GM18517 (cell line): ENCODE results near the gene OR5AC2.

Source experiments
- ATAC-seq: cut with Tn5 transposase; IDR thresholded peaks from one replicate; pipeline ENCODE4 v1.9.1; 2021; ENCODE audit warnings: mild to moderate bottlenecking, moderate library complexity; ENCODE audit not compliant: unreplicated experiment

Gene OR5AC2

DNA sequence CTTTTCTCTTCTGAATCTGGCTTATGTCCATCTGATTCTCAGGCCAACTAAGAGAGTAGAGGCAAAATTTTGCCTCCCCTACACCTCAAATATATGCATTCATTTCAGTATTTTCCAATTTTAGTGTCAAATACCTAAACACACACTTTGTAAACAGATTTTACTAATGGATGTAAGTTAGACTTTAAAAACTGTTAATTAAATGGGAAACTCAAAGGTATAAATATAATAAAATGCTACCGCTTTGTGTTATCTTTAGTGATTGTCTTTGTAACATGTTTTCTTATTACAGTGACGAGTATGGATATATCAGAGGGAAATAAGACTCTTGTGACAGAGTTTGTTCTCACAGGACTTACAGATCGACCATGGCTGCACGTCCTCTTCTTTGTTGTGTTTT, at the start of gene OR5AC2:
TSS of gene OR5AC2 (plus strand) at position 301 of the 400 bp plus-strand sequence. CDS start at position 301, 0 bp downstream.
- ATAC-seq: no peak

- ATAC-seq: no peak
Observed at GRCh38 chr3:98038286-98038685, 48.7 kb upstream of the OR5AC2 start.

DNA sequence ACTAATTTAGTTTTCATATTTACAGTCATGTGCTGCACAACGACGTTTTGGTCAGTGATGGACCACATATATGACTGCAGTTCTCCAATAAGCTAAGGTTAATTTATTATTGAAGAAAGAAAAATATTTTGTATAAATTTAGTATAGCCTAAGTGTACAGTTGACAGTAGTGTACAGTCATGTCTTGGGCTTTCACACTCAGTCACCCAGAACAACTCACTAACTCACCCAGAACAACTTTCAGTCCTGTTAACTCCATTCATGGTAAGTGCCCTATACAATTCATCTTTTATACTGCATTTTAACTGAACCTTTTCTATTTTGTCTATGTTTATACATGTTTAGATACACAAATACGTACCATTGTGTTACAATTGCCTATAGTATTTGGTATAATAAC, 48.1 kb upstream of the OR5AC2 start:
- ATAC-seq: no peak

GRCh38 chr3:98039322-98040024, 47.5 kb upstream of the OR5AC2 start:
- peak; percentile 97 for ATAC-seq

DNA sequence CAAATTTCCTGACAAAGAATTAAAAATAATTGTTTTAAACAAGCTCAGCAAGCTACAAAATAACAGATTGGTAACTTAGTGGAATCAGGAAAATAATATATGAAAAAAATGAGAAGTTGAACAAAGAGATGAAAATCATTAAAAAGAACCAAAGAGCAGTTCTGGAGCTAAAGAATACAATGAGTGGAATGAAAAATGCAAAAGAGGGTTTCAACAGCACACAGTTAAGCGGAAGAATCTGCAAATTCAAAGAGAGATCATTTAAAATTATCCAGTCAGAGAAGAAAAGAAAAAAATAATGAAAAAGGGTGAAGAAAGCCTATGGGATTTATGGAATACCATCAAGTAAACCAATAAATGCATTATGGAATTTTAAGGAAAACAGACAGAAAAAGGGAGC, 45.6 kb upstream of the OR5AC2 start:
- ATAC-seq: no peak

- no peak for ATAC-seq
Observed at GRCh38 chr3:98048586-98048985, 38.4 kb upstream of the OR5AC2 start.

GRCh38 chr3:98049271-98049670, 37.7 kb upstream of the OR5AC2 start:
- ATAC-seq: no peak

DNA sequence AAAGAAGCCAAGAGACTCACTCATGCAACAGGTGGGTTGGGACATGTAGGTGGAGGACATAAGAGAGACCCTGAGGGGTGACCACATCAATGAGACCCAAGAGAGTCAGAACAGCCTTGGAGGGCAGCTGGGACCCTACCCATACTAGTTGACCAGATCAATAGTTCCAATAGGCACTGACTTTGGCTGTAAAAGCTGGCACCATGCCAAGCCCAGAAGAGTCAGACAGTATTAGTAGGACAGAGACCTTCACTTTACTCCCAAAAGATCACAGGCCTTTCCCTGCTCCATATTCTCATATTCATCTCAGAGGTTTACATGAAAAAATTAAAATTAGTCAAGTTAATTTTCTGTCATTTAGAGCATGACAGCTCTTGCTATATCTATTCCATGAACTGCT, 30.9 kb upstream of the OR5AC2 start:
- ATAC-seq: no peak

DNA sequence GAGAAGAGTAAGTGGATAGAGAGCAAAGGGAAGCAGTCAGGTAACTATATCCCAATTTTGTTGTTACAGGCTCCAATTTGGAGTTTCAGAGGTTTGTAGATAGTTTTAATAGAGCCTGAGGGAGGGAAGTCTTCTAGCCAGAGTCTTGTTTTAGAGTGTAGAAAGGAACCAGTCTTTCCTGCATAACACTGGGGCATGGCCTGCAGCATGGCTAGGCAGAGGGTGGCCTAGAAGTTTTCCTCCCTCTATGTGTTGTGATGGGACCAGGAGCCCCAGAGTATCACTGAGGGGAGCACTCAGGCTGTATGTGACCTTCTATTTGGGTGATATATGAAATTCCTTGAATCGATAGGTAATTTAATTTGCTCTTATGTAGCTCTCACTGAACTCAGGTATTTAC, 29.3 kb upstream of the OR5AC2 start:
- no peak for ATAC-seq

- no peak for ATAC-seq
Observed at GRCh38 chr3:98058244-98058960, 28.6 kb upstream of the OR5AC2 start.

DNA sequence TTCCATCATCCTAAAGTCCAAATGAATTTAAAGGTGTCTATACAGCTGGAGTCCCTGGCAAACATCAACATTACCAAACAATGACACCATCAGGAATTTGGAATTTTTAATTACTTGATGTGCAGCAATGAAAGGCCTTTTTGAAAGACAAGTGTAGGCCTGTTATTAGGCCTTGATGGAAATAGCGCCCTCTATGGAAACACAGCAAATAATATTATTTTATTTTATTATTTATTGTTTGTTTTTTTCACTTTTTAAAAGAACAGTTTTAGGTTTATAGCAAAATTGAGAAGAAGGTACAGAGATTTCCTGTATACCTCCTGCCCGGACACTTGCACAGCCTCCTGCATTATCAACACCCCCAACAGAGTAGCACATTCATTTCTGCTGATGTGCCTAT, 18.1 kb upstream of the OR5AC2 start:
- ATAC-seq: no peak

GRCh38 chr3:98070840-98071239, 16.1 kb upstream of the OR5AC2 start:
- no peak for ATAC-seq

GRCh38 chr3:98073486-98073885, 13.5 kb upstream of the OR5AC2 start:
- no peak for ATAC-seq

- ATAC-seq: no peak
Observed at GRCh38 chr3:98095882-98096281, 8.9 kb downstream of the OR5AC2 start.

- ATAC-seq: no peak
Observed at GRCh38 chr3:98099848-98100247, 12.9 kb downstream of the OR5AC2 start.

GRCh38 chr3:98108162-98108561, 21.2 kb downstream of the OR5AC2 start:
- no peak for ATAC-seq

DNA sequence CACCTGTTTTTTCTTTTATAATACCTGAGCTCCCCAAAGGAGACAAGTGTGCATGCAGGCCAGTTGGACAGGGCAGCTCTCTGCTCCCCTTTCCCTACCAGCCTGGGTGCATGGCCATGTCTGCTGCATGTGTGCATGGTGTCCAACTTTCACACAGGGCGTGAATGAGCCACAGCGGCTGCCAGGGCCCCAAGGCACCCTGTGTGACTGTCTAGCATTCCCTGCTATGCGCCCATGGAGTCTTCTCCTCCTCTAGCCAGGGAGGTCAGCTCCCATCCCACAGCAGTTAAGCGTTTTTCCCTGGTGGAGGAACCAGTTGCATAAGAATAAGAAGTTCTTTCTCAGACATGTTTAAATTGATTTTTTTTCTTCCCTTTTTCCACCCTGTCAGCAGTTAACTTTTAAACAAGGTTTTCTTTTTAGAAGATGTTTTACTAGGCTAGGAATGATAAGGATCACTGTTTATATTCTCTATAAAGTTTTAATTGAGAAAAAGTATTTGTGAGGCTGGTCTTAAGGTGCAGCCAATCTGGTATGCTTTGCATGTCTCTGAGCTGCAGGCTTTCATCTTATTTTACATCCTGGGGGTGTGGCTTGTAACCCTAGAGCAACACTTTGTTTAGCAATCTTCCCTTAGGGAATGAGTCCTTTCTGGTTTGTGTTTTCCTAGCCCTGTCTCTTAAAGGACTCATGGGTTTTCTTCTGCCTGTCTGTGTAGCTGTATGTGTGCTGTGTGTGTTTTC, 23.0 kb downstream of the OR5AC2 start:
- no peak for ATAC-seq

DNA sequence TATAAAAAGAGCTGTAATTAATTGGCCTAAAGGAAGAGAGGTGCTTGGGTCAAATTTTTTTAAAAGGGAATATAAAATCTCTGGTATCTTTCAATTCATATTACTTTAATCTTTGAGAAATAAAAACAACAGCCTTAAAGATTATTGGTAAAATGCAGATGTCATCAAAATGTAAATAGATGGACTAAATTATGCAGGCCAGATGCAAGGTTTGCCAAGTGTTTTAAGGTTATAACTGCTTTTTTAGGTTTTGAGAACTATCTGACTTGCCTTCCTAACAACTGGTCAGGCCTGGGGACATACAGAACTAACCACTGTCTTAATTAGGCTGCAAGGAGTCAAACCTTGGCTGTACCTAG, 23.6 kb downstream of the OR5AC2 start:
- no peak for ATAC-seq

- ATAC-seq: no peak
Observed at GRCh38 chr3:98114264-98114663, 27.3 kb downstream of the OR5AC2 start.

- ATAC-seq: no peak
Observed at GRCh38 chr3:98115717-98116116, 28.7 kb downstream of the OR5AC2 start.

DNA sequence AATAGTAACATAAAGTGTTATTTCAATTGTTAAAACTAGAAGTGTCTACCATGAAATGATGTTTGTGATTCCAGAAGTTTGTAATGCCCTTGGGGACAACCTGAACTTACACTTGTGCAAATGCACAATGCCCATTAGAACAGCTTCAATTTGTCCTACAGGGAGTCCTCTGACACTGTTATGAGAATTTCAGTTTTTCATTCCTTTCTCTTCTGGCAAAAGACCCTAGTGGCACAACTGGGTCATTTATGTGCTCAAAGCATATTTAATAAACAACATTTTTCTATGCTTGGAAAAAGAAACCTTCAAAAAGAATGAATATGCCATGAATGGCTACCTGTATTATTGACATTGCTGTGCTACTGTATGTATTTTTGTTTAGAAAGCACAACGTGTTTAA, 43.4 kb downstream of the OR5AC2 start, which contains the start of gene OR5H1:
TSS of gene OR5H1 (plus strand) at position 301 of the 400 bp plus-strand sequence. CDS start 1,977 bp downstream, outside the sequence.
- no peak for ATAC-seq

DNA sequence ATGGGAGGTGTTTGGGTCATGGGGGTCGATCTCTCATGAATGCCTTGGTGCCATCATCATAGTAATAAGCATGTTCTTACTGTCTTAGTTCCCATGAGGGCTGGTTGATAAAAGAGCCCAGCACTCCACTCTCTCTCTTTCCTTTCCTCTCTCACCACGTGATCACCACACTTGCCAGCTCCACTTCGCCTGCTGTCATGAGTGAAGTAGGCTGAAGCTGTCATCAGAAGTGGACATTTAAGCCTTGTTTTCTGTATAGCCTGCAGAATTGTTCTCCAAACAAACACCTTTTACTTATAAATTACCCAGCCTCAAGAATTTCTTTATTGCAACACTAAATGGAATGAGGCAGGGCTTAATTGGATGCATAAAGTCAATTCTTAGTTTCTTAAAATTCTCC, 49.7 kb downstream of the OR5AC2 start:
- no peak for ATAC-seq
